ENCODE measurements around the gene LGR6.

The LGR6 gene

GRCh38 chr1:202212787-202213186, 19.2 kb downstream of the LGR6 start:
- H3K27ac ChIP-seq (ENCODE audit: poor library complexity, severe bottlenecking), result no peak overlapping the region
- H3K9me3 ChIP-seq (ENCODE audit: severe bottlenecking), result no peaks in the 10 kb centered on the region
- ATAC-seq (ENCODE audit: low read depth) (no peak), DNase-seq (ENCODE audit: low spot score) (no peak)
- H3K27me3 ChIP-seq (ENCODE audit: insufficient read depth, poor library complexity, severe bottlenecking), result no peaks in the 10 kb centered on the region
- no peaks in the 10 kb centered on the region for H3K4me1 ChIP-seq (ENCODE audit: insufficient read depth, poor library complexity, severe bottlenecking)
- H3K4me3 ChIP-seq (ENCODE audit: severe bottlenecking), result no peak overlapping the region
- no peaks in the 10 kb centered on the region for H3K36me3 ChIP-seq (ENCODE audit: low read depth)
- no peak for TF ChIP-seq CTCF (IDR thresholded peaks at IDR 0.05; ENCODE audit: poor library complexity, severe bottlenecking)

- H3K27me3 ChIP-seq (ENCODE audit: insufficient read depth, poor library complexity, severe bottlenecking), result no peaks in the 10 kb centered on the region
- peak overlapping the region; percentile 25 for H3K4me3 ChIP-seq (ENCODE audit: severe bottlenecking)
- DNase-seq (ENCODE audit: low spot score) (no peak), ATAC-seq (ENCODE audit: low read depth) (peak; percentile 41)
- peak; percentile 57 for TF ChIP-seq CTCF (IDR thresholded peaks at IDR 0.05; ENCODE audit: poor library complexity, severe bottlenecking)
- no peaks in the 10 kb centered on the region for H3K36me3 ChIP-seq (ENCODE audit: low read depth)
- no peaks in the 10 kb centered on the region for H3K4me1 ChIP-seq (ENCODE audit: insufficient read depth, poor library complexity, severe bottlenecking)
- H3K27ac ChIP-seq (ENCODE audit: poor library complexity, severe bottlenecking), result no peak overlapping the region
- H3K9me3 ChIP-seq (ENCODE audit: severe bottlenecking), result no peaks in the 10 kb centered on the region
Observed at GRCh38 chr1:202213361-202214088, 19.9 kb downstream of the LGR6 start.

GRCh38 chr1:202214089-202214843, 20.7 kb downstream of the LGR6 start:
- H3K27ac ChIP-seq (ENCODE audit: poor library complexity, severe bottlenecking), result no peak overlapping the region
- no peaks in the 10 kb centered on the region for H3K27me3 ChIP-seq (ENCODE audit: insufficient read depth, poor library complexity, severe bottlenecking)
- no peaks in the 10 kb centered on the region for H3K36me3 ChIP-seq (ENCODE audit: low read depth)
- TF ChIP-seq CTCF (IDR thresholded peaks at IDR 0.05; ENCODE audit: poor library complexity, severe bottlenecking), result no peak
- DNase-seq (ENCODE audit: low spot score) (no peak), ATAC-seq (ENCODE audit: low read depth) (peak; percentile 17; the same call in 2 of the 3 replicates)
- no peaks in the 10 kb centered on the region for H3K4me1 ChIP-seq (ENCODE audit: insufficient read depth, poor library complexity, severe bottlenecking)
- no peaks in the 10 kb centered on the region for H3K9me3 ChIP-seq (ENCODE audit: severe bottlenecking)
- H3K4me3 ChIP-seq (ENCODE audit: severe bottlenecking), result peak overlapping the region; percentile 25

GRCh38 chr1:202215472-202216130, 22.0 kb downstream of the LGR6 start:
- Histone ChIP-seq H3K9me3 (ENCODE audit: severe bottlenecking) (no peaks in the 10 kb centered on the region), H3K27me3 (ENCODE audit: insufficient read depth, poor library complexity, severe bottlenecking) (no peaks in the 10 kb centered on the region), H3K4me1 (ENCODE audit: insufficient read depth, poor library complexity, severe bottlenecking) (no peaks in the 10 kb centered on the region), H3K4me3 (ENCODE audit: severe bottlenecking) (no peak overlapping the region), H3K27ac (ENCODE audit: poor library complexity, severe bottlenecking) (no peak overlapping the region), H3K36me3 (ENCODE audit: low read depth) (no peaks in the 10 kb centered on the region)
- ATAC-seq (ENCODE audit: low read depth) (no peak), DNase-seq (ENCODE audit: low spot score) (no peak)
- no peak for TF ChIP-seq CTCF (IDR thresholded peaks at IDR 0.05; ENCODE audit: poor library complexity, severe bottlenecking)

Data from RWPE2 (cell line).